GM18520 (cell line): ENCODE measurements around the gene GGACT.
"Not testable (repeated sequence)": the region's sequence is repeated elsewhere in the genome, so short reads cannot be mapped to it uniquely, and the experiment has no call there.

Experiments used
- ATAC-seq: cut with Tn5 transposase; IDR thresholded peaks from one replicate; pipeline ENCODE4 v1.9.1; 2021; ENCODE audit not compliant: unreplicated experiment

GGACT gene

DNA sequence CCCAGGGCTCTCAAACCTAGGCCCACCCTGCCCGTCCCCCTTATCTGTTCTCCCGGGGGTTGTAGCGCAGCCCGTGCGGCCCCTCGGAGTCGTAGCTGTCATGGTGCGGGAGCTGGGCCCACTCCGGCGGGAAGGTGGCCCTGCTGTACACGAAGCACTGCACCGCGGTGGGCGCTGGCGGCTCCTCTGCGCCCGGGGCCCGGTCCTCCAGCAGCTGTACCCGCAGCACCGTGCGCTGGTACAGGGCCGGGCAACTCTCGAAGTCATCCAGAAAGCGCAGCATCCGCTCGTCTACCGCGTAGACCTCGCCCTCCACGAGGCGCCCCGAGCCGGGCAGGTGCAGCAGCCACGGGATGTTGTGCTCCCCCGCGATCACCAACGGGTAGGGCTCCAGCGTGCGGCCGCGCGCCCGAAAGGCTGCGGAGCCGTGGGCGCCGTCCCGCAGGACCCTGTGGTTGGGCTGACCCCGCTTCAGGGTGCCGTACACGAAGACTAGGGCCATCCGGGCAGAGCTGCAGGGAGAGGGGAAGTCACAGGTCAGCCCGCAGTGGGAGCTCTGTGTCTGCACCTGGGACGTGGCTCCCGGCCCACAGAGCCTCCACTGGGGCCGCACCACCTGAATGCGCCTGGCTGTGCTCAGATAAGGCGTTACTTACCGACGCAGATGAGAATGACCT lies 56.4 kb downstream of the GGACT start:
- no peak for ATAC-seq

DNA sequence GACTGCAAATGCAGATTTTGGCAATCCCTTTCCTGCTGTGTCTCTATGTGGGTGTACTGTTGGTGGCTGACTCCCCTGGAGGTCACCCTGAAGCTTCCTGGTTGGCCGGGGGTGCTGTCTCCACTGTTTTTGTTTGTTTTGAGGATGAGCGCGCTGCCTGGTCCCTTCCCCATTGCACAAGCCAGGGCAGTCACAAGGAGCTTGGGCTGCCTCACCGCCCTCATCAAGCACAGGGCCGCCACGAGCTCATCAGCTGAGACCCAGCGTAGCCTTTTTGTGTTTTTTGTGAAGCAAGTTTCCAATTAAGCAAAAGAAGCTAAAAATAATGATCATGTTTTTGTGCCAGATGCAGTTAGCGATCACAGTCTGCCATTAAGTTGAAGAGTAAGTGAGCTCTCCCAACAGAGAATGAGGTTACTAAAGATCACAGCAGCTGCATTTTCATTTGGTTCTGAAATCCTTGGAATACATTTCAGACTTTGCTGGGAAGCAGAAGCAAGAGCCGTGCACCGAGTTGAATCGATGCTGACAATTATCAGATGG lies 57.8 kb downstream of the GGACT start:
- ATAC-seq = no peak

DNA sequence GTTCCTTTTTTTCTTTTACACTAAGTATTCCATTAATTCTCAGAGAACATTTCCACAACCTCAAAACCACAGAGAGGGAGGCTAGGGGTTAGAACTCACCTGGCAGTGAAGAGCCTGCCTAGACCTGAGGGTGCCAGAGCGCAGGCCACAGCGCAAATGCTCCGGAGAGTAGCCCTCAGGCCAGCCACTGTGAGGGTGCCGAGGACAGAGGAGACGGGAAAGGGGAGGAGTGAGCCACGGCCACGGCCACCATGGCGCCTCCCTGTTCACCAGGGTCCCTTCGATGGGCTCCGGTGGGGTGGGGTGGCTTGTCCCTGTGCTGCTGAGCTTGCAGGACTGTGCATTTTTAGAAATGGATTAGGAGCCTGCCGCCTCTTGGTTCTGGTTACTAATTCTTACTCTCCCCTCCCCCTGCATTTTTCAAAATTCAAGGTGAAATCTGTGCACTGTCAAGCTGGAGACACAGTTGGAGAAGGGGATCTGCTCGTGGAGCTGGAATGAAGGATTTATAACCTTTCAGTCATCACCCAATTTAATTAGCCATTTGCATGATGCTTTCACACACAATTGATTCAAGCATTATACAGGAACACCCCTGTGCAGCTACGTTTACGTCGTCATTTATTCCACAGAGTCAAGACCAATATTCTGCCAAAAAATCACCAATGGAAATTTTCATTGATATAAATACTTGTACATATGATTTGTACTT lies 58.8 kb downstream of the GGACT start:
- no peak for ATAC-seq

DNA sequence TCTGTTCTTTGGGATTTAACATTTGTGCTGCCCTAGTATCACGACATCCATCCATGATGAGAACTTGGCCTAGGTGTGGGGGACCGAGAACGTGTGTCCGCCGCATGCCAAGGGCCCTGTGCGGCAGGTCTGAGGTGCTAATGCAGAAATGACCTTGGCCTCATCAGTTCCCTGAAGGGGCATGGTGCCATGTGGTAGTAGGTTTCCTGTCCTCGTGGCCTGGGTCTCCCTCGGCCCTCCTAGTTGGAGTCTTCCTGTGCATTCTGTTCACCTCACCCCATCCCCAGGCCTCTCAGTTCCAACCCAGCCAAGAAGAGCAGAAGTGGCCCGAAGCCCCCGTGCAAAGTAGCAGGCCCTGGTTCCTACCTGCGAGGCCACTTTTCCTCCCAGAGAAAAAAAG lies 59.8 kb downstream of the GGACT start:
- no peak for ATAC-seq

DNA sequence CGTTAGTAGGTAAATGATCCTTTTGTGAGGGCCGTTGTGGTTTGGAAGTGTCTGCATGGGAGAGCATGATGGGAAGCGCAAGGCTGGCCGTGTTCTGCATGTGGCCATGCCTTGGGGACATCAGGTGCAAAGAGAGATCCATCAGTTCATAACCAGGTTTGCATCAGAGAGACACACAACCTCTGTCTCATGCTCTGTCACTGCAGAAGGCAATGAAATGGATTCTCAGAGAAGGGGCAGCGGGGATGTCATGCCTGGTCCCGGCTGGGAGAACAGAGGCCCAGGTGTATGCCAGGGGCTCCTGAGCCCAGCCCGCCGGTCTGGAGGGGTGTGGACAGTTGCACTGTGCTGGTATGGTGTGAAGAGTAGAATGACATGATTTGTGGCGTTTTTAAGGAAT lies 60.2 kb downstream of the GGACT start:
- no peak for ATAC-seq

DNA sequence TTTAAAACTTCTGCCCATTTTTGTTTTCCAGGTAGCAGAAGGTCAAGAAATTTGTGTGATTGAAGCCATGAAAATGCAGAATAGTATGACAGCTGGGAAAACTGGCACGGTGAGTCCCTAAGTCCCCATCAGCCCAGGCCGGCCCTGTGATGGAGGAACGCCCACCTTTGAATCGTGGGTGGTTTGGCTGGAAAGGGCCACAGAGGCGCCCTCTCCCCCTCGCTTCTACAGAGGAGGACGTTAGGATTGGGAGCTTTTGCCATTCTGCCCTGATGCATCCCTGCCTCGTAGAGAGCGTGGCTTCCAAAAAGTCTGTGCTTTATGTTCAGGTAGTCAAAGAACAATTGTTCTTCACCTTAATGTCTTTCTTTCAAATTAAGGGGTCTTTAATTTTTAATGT lies 60.9 kb downstream of the GGACT start:
- ATAC-seq = no peak

DNA sequence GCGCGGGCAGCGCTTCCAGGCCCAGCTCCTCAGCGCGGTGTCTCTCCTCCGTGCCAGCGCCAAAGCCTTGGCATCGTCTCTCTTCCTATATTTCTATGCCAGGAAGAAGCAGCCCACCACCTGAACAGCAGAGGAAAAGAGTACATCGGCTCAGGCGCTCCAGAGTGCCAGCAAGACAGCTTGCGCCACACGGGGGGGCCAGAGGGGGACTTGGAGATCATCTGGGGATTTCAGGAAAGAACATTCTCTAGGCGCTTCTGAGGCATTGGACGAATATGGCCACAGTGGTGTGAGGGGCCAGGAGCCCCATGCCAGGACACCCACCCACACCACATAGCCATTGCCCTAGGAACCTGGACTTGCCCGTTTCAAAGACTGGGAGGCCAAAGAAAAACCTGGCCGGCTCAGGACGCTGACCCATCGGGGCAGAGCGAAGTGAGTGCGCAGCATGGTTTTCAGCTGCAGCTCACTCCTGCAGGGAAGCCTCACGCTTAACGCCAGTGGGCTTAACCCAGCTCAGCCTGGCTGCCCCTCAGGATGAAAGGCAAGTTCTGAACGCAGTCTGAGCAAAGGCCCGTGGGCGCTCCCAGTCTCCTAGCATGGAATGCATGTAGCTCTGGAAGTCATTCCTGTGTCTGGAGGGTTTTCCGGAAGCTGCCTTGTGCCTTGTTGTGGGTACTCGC lies 62.1 kb downstream of the GGACT start:
- ATAC-seq = no peak

DNA sequence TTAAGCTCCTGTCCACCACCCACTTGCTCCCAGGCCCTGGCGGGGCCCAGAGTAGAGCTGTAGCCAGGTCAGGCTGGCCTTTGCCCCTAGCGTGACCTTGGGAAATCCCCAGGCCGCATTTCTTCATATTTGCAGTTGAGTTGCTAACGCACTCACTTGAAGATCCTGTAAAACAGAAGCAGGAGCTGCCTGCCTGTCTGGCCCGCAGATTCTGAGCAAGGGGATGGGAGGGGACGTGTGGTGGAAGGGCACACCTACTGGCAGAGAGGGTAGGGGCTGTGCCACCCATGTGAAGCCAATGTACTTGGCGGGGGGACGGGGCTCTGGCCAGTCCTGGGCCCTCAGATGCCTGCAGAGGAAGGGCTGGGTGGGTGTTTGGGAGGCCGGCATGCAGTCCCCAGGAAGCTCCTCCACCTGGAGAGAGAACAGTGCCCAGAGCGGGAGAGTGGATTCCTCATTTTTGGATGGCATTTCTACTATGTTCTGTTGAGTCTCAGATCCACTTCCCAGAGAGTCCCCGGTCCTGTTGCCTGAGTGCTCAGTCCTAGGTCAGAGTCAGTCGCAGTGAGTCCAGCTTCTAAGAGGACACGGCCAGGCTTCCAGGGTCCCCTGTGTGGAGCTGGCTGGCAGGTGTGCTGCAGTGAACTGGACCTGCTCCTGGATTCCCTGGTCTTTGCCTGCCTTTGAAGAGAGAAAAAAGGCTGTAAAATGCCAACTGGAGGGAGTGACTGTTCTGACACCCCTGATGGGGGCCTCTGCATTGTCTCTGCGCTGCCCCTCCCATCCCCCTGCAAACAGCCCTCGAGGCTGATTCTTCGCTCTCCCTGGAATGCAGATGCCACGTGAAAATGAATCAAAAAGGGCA lies 62.9 kb downstream of the GGACT start:
- no peak for ATAC-seq

DNA sequence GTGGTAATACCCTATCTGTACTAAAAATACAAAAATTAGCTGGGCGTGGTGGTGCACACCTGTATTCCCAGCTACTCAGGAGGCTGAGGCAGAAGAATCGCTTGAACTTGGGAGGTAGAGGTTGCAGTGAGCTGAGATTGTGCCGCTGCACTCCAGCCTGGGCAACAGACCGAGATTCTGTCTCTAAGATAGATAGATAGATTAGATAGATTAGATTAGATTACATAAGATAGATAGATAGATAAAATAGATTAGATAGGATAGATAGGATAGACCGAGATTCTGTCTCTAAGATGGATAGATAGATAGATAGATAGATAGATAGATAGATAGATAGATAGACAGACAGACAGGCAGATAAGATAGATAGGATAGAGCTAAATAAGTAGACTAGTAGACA lies 63.9 kb downstream of the GGACT start:
- not testable (repeated sequence) for ATAC-seq

DNA sequence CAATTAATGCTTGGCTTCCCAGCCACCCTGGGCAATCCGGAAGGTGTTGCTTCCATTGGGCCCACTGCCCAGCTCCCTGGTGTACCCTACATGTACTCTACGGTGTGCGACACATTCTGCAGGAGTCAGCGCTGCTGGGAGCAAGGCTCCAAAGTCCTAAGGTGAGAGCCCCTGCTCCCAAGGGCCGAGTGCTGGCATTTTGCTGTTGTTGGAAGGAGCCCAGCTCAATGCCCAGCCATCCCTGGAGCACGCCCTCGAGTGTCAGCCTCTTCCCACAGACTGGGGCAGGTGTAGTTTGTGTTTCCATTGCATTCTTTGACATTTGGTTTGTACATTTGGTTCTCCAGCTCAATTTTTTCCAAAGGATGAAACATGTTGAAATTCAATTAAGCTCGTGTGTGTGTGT lies 64.6 kb downstream of the GGACT start:
- no peak for ATAC-seq

DNA sequence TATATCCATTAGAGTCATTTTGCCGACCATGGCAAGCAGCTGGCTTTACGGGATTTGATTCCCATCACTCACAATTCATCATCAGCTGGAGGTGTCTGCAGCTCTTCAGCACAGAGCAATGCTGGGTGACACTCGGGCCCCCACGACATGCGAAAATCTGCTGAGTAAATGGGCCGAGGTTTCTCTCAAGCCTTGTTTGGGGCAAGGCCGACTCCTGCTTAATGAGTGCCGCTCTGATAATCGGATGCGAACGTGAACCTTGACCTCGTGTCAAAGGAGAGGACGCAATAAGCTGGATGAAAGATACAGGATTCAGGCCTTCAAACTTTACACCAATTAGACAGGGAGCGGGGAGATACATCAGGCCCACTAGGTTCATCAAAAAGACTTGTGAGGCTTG lies 65.2 kb downstream of the GGACT start:
- no peak for ATAC-seq

DNA sequence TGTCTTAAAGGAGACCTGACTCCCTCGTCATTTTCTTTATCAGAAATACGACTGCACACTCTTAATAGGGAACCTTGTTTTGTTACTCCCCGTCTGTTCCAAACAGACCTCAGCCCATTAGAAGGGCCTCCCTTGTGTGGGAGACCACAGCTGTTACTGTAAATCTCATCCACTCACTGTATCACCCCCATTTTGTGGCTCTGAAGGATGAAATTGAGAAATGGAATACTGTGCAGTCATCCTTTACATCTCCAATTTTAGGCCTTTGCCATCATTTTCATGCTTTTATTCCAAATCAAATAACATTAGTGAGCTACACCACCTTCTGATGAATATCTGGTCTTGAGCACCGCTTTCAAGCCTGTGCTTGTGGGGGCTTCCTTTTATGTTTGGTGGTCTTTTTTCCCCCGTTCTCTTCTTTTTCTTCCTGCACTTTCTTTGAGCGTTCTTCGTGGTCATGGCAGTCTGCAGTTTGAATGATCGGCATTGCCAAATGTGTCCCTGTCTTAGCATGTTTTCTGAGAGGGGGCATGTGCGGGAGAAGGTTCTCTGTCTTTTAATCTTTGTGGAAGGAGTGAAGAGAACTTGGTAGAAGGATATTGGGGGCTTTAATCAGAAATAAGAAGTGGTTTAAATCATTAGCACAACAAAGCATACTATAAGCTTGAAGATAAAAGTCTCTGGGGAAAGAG lies 65.8 kb downstream of the GGACT start:
- no peak for ATAC-seq

DNA sequence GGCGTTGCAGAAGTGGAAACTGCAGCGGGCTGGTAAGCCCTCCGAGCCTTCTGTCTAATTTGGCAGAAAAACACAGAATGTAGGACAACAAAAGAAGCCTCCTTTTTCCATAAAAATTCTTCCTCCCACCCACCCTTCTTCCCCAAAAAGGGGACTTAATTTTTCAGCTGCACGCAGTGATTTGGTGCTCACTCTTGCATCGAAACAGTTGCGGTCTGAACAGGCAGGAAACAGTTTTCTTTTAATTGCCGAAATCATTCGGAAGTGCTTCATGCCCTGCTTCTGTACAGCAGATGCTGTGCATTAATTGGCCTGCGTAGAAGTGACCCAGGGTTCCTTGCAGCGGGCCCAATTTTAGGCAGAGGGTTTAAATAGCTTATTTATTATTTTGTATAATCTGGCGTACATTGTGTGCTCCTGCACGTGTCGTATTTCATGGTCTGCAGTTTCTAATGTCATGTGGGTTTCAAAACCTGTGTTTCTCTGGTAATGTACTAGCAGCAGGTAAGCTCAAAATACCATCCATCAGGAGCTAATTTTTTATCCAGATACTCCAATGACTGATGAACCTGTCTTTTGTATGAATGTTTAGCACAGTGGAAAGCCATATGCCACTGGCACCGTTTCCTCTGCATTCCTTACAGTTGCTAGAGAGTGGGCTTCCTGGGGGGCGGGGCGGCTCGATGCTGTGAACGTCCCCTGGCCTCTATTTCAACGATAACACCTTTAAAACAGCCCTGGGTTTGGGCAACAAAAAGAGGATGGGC lies 66.6 kb downstream of the GGACT start:
- no peak for ATAC-seq

DNA sequence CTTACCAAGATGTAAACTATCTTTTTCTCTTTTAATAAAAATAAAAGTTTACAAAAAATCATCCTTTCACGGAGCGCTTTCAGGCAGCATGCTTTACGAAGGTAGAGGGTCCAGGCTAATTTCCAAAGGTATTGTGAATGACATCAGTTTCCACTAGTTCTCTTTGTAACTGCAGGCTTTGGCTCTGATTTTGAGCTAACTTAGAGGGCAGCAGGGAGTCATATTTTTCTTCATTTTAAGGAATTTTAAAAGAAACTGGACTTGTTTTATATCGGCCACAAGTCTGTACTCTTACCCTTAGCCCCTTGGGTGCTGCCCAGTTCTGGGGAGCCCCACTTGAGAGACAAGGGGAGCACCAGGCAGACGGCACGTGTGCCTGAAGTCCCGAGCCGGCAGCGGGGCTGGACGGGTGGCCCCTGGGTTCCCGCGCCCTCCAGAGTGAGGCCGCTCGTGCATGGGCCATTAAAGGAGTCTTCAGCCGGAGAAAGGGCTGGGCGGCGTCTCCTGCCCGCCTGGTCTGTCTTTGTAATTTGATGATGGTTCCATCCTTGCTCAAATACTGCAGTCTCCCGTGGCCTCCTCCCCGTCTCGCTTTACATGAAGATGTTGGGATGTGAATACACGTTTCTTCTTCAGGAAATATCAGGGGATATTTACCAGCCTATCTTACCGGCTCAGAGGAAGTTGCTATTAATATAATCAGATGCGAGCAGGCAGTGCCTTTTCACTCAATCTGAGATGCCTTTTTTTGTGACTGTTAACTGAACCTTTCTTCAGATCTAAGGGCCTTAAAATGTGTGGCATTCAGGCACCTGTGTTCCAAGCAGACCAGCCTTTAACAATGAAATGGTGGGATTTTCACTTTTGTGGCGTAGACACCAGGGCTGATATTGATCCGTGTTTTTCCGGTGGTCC lies 67.4 kb downstream of the GGACT start:
- no peak for ATAC-seq

DNA sequence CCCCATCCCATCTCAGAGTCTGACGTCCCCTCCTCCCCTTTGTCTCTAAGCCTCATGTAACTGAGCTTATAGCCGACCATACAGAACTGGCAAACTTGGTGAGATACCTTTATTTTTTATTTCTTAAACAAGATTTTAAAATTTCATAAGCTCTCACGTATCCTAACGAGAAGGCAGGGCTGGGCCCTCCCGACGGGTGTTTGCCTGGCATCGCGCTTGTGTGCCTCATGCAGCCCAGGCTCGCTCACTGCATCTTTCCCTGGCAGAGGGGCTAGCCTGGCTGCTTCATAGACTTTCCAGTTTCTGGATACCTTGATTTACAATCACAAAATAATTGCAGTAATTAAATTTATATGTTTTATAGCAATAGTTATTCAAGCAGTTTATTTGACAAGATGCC lies 69.0 kb downstream of the GGACT start:
- ATAC-seq = no peak

DNA sequence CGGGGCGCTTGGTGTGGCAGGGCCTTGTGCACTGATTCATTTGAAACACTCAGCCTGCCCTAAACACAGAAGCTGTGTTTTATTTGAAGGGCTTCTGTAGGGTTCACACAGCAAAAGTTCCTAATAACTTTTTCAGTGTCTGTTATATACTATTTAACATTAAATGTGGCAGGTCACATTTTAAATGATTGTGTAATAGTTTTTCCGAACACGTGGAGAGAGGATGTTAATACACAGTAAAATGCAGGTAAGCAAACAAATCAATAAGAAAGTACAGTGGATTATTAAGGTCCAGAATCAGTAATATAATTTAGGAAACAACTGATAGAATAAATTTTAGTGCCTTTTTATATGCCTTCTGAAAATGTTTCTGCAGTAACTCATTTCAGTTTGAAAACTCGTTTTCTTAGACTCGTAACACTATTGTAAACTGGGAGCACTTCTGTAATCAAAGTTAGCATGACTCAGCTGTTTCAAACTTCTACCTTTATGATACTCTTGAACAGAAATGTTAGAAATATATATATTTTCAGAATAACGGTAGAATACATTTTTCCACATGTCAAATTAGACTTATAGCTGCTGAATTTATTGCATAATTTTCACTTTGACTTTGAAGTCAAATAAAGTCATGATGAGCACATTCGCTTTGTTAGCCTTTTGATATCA lies 70.1 kb downstream of the GGACT start:
- no peak for ATAC-seq

DNA sequence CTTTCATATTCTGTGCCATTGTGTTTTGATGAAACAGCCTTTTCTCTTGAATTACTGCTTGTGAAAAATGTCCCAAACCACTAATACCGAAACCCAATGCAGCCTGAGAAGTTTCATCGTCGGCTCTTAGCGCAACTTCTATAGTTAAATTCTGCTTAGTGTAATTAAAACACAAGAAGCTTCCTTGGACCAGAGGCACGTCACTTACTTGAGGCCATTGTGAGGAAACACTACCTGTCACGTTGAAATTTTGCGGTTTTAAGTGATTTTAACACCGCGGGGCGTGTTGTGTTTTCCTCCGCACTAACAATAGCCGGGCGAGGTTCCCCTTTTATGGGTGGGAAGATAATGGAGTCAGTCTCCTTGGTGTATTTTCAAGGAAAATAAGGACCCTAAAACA lies 70.9 kb downstream of the GGACT start:
- no peak for ATAC-seq

DNA sequence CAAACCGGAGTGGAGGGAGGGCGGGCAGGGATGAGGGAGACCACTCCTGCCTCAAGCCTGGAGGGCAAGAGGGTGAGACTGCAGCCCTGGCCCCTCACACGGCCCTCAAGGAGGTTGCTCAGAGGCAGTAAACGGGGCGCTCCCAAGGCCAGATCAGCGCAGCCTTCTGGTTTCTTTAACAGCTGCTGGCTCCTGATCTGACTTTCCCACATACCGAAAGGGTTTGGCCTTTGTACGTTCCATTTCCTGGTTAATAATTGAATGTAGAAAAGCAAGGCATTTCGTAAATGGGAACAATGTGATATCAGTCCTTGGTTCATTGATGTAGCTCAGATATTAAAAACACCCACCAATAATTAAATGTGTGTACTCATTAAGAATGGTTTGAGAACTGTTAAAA lies 71.5 kb downstream of the GGACT start:
- no peak for ATAC-seq
